Neural progenitor cell (in vitro differentiated cells): ENCODE results near the gene ESRRG.

Source experiments
- EZH2 ChIP-seq: fragments of 200-600 bp; sonication (generic); IDR thresholded peaks from 2 replicates; pipeline ENCODE4 v1.6.1; 2017; ENCODE audit warnings: antibody characterized with exemption, mild to moderate bottlenecking, moderate library complexity
- EZH2phosphoT487 ChIP-seq: fragments of 200-600 bp; sonication (generic); IDR thresholded peaks from 2 replicates; pipeline ENCODE4 v1.6.1; 2017; ENCODE audit warnings: antibody characterized with exemption
- TF ChIP-seq, protein P1 (sequence below): fragments of 200-600 bp; sonication (generic); IDR thresholded peaks from 2 replicates; pipeline ENCODE4 v1.5.1; 2017; ENCODE audit warnings: antibody characterized with exemption, mild to moderate bottlenecking

DNA sequence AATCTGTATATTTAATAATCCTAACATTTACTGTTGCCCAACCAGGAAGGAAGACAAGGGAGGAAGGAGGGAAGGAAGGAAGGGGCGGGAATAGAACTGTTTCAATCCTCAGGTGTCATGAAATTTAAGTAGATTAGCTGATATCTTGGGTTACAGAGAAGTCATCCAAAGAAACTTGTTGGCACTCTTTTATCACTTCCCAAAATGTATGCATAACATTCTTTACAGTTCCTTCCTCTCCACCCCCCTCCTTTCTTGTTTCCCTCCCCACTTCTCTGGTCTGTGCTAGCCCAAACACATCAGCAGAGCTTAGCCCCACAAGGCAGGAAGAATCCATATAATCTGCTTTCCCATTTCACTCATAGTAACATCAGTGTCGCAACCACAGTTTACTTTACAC lies 110.9 kb downstream of the ESRRG start:
- TF ChIP-seq EZH2, result no peak
- TF ChIP-seq, protein P1, sequence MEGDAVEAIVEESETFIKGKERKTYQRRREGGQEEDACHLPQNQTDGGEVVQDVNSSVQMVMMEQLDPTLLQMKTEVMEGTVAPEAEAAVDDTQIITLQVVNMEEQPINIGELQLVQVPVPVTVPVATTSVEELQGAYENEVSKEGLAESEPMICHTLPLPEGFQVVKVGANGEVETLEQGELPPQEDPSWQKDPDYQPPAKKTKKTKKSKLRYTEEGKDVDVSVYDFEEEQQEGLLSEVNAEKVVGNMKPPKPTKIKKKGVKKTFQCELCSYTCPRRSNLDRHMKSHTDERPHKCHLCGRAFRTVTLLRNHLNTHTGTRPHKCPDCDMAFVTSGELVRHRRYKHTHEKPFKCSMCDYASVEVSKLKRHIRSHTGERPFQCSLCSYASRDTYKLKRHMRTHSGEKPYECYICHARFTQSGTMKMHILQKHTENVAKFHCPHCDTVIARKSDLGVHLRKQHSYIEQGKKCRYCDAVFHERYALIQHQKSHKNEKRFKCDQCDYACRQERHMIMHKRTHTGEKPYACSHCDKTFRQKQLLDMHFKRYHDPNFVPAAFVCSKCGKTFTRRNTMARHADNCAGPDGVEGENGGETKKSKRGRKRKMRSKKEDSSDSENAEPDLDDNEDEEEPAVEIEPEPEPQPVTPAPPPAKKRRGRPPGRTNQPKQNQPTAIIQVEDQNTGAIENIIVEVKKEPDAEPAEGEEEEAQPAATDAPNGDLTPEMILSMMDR, result no peak
- TF ChIP-seq EZH2phosphoT487, result no peak
